GM18870 (cell line): ENCODE data around the gene NDUFA1.
"Not testable (repeated sequence)": the region's sequence is repeated elsewhere in the genome, so short reads cannot be mapped to it uniquely, and the experiment has no call there.

Source experiments
- ATAC-seq: cut with Tn5 transposase; IDR thresholded peaks from one replicate; pipeline ENCODE4 v1.9.1; 2021; ENCODE audit warnings: moderate library complexity; ENCODE audit not compliant: unreplicated experiment

The NDUFA1 gene

DNA sequence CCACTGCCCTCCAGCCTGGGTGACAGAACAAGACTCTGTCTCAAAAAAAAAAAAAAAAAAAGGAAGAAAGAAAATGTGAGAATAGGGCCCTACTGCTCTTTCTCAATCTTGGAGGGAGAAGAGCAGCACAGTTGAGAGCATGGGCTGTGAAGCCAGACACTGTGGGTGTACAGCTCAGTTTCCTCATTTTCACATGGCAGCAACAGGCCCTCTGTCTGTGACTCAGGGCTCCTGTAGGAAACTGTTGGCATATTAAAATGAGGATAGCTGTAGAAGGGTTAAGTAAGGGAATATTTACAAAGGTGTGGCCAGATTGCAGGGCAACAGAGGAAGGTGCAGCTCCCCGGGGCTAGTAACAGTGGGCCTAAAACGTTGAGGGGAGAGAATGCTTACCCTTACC, 27.5 kb downstream of the NDUFA1 start:
- ATAC-seq: no peak

DNA sequence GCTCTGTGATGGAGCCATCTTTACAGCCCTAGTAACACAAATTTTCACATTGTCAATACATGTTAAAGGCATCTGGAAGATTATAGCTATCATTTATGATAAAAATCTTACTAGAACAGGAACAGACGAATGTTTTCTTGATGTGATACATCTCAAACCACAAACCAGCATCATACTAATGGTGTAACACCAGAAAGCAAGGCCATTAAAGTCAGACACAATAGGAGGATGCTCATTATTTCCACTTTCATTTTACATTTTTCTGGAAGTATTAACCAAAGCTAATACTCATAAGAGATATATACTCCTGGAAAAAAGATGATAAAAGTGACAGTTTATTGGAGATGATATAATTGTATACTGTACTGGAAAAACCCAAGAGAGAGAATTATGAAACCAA, 29.3 kb downstream of the NDUFA1 start:
- ATAC-seq: no peak

DNA sequence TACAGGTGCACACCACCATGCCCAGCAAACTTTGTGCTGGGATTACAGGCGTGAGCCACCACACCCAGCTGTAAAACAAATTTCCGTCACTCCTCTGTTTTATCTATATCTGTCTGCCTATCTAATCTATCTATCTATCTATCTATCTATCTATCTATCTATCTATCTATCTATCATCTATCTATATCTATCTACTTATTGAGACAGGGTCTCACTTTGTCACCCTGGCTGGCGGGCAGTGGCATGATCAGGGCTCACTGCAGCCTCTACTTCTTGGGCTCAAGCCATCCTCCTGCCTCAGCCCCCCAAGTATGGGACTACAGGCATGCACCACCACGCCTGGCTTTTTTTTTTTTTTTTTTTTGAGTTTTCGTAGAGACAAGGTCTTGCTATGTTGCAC, 44.7 kb downstream of the NDUFA1 start:
- ATAC-seq: no peak

DNA sequence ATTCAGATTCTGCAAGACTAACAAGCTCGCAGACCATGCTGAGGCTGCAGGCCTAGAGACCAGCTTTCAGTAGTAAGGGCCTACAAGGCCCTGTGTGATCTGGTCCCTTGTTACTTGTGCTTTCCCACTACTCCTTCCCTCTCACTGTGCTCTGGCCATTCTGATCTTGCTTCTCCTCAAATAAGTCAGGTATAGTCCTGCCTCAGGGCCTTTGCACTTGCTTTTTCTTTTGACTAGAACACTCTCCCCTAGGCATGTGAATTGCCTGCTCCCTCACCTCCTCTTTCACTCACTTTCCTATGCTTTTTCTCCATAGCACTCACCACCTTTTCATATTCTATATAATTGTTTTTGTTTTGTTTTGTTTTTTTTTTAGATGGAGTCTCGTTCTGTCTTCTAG, 46.2 kb downstream of the NDUFA1 start:
- ATAC-seq: no peak

DNA sequence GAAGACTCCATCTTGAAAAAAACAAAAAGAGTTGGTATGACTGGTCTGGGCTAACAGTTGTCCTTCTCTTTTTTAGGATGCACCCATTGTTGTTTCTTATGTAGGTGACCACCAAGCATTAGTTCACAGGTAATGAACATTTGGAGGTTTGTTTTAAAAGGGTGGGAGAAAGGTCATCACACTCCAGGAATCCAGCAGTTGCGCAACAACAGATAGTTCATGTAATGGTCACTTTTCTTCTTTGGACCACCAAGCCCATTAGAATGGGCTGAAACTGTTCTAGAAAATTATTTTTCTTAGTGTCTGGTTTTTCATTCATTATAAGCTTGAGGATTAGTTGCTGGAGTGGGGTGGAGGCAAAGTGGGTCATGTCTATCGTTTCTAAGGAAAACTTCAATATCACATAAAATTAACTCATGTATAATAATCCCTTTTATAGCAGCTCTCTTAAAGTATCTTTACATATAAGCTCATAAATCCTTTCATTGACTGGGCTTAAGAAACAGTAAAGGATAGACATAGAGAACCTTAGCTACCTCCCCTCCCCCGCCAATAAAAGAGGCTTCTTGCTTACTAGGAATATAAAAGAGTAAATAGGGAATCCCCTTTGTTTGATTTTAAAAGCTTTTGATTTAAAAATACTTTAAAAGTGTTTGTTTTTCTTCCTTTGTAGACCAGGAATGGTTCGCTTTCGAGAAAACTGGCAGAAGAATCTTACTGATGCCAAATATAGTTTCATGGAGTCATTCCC, 48.4 kb downstream of the NDUFA1 start:
- ATAC-seq: no peak

DNA sequence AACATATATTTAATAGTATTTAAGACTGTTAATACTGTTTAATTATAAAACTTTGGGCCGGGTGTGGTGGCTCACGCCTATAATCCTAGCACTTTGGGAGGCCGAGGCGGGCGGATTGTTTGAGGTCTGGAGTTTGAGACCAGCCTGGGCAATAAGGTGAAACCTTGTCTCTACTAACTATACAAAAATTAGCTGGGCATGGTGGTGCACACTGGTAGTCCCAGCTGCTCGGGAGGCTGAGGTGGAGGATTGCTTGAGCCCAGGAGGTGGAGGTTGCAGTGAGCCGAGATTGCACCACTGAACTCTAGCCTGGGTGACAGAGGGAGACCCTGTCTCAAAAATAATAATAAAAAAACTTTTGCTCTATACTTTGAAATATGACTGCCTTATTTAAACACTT, 50.8 kb downstream of the NDUFA1 start:
- ATAC-seq: not testable (repeated sequence)
